WTC11 (cell line): Measurements from ENCODE around the gene SPI1. TPM values are rescaled to one million over a fixed set of nuclear protein-coding genes. Genes with fewer than 3 reads are reported as not detected.

Experiments used
- ATAC-seq: fragments of 200-7000 bp; cut with Tn5 transposase; 2 replicates; pipeline ENCODE4 v1.10.0; 2021; ENCODE audit warnings: mild to moderate bottlenecking, moderate library complexity
- CTCF ChIA-PET: fragments of 300-600 bp; sonication (Branson Sonifier 250); formaldehyde crosslinking; loops from one replicate; lab custom pipeline; 2021; ENCODE audit warnings: antibody characterized with exemption; lab: Charles Lee
- POLR2A ChIA-PET: fragments of 350-600 bp; sonication (Branson Sonifier 250); formaldehyde crosslinking; loops from one replicate; lab custom pipeline; 2021; ENCODE audit warnings: antibody characterized with exemption; lab: Charles Lee
- DNase-seq: peaks from one replicate; pipeline ENCODE4 v3.0.0; 2021; ENCODE audit warnings: low spot score
- H3K27ac Mint-ChIP-seq: 2 replicates; pipeline ENCODE4 v1.8.0; 2021; ENCODE audit warnings: mixed read lengths
- H3K27me3 Mint-ChIP-seq: 2 replicates; pipeline ENCODE4 v1.8.0; 2021; ENCODE audit warnings: low read depth, mild to moderate bottlenecking, moderate library complexity, mixed read lengths
- H3K36me3 Mint-ChIP-seq: 2 replicates; pipeline ENCODE4 v1.8.0; 2021; ENCODE audit warnings: mixed read lengths
- H3K4me1 Mint-ChIP-seq: 2 replicates; pipeline ENCODE4 v1.8.0; 2022; ENCODE audit warnings: mixed read lengths
- H3K4me3 Mint-ChIP-seq: 2 replicates; pipeline ENCODE4 v1.8.0; 2021; ENCODE audit warnings: mild to moderate bottlenecking, moderate library complexity, mixed read lengths
- H3K9me3 Mint-ChIP-seq: 2 replicates; pipeline ENCODE4 v1.8.0; 2021; ENCODE audit warnings: mixed read lengths
- ATF1 ChIP-seq: sonication (generic); formaldehyde crosslinking; IDR thresholded peaks from 2 replicates; pipeline ENCODE4 v1.8.1; 2023; ENCODE audit warnings: mild to moderate bottlenecking, moderate library complexity, missing genetic modification reagents
- E2F5 ChIP-seq: sonication (generic); formaldehyde crosslinking; IDR thresholded peaks from 2 replicates; pipeline ENCODE4 v1.8.1; 2022; ENCODE audit warnings: mild to moderate bottlenecking, moderate library complexity, missing genetic modification reagents
- ERG ChIP-seq: fragments of 250-450 bp; sonication (Bioruptor Pico); IDR thresholded peaks from 2 replicates; pipeline ENCODE4 v1.8.0; 2021; ENCODE audit warnings: mild to moderate bottlenecking
- MAX ChIP-seq: sonication (generic); formaldehyde crosslinking; IDR thresholded peaks from 2 replicates; pipeline ENCODE4 v1.8.0; 2022; ENCODE audit warnings: mild to moderate bottlenecking, missing genetic modification reagents
- MLX ChIP-seq: sonication (generic); formaldehyde crosslinking; IDR thresholded peaks from 2 replicates; pipeline ENCODE4 v1.8.1; 2023; ENCODE audit warnings: mild to moderate bottlenecking, missing genetic modification reagents, moderate library complexity
- PRDM15 ChIP-seq: sonication (generic); formaldehyde crosslinking; IDR thresholded peaks from 2 replicates; pipeline ENCODE4 v1.8.0; 2022; ENCODE audit warnings: missing genetic modification reagents
- SOX15 ChIP-seq: fragments of 250-450 bp; sonication (Bioruptor Pico); IDR thresholded peaks from 2 replicates; pipeline ENCODE4 v1.9.0; 2021; ENCODE audit warnings: mild to moderate bottlenecking
- SP1 ChIP-seq: sonication (generic); formaldehyde crosslinking; conservative IDR thresholded peaks from 2 replicates; pipeline ENCODE4 v1.8.1; 2022; ENCODE audit warnings: missing genetic modification reagents
- STAT6 ChIP-seq: sonication (generic); formaldehyde crosslinking; conservative IDR thresholded peaks from 2 replicates; pipeline ENCODE4 v1.8.1; 2023; ENCODE audit warnings: mild to moderate bottlenecking, low read depth, missing genetic modification reagents, moderate library complexity
- TEAD1 ChIP-seq: sonication (generic); formaldehyde crosslinking; IDR thresholded peaks from 2 replicates; pipeline ENCODE4 v1.8.0; 2022; ENCODE audit warnings: mild to moderate bottlenecking, missing genetic modification reagents
- TEAD4 ChIP-seq: sonication (generic); formaldehyde crosslinking; IDR thresholded peaks from 2 replicates; pipeline ENCODE4 v1.8.0; 2022; ENCODE audit warnings: mild to moderate bottlenecking, missing genetic modification reagents
- USF1 ChIP-seq: sonication (generic); formaldehyde crosslinking; IDR thresholded peaks from 2 replicates; pipeline ENCODE4 v1.8.0; 2022; ENCODE audit warnings: mild to moderate bottlenecking, missing genetic modification reagents
- ZBTB43 ChIP-seq: sonication (generic); formaldehyde crosslinking; IDR thresholded peaks from 2 replicates; pipeline ENCODE4 v1.8.1; 2023; ENCODE audit warnings: mild to moderate bottlenecking, missing genetic modification reagents
- ZNF121 ChIP-seq: sonication (generic); formaldehyde crosslinking; IDR thresholded peaks from 2 replicates; pipeline ENCODE4 v1.8.0; 2023; ENCODE audit warnings: missing genetic modification reagents
- ZNF138 ChIP-seq: sonication (generic); formaldehyde crosslinking; conservative IDR thresholded peaks from 2 replicates; pipeline ENCODE4 v1.8.1; 2022; ENCODE audit warnings: mild to moderate bottlenecking, moderate library complexity, missing genetic modification reagents
- ZNF232 ChIP-seq: sonication (generic); formaldehyde crosslinking; IDR thresholded peaks from 2 replicates; pipeline ENCODE4 v1.8.0; 2022; ENCODE audit warnings: mild to moderate bottlenecking, missing genetic modification reagents
- ZNF263 ChIP-seq: sonication (generic); formaldehyde crosslinking; IDR thresholded peaks from 2 replicates; pipeline ENCODE4 v1.8.1; 2022; ENCODE audit warnings: low read depth, mild to moderate bottlenecking, moderate library complexity, missing genetic modification reagents
- total RNA-seq: library from RNA; stranded (reverse); gene quantifications from 3 replicates; pipeline ENCODE4 v1.2.3, GENCODE V29; 2021

SPI1 gene
- total RNA-seq, 1 experiment from 2014 or later: 0.59 TPM

- TF ChIP-seq USF1 (CRISPR knock-in tag) (0 out of 2 replicates have a peak, but pooled peaks have one; percentile 17), E2F5 (0 out of 2 replicates have a peak, but pooled peaks have one; percentile 56), MAX (0 out of 2 replicates have a peak, but pooled peaks have one; percentile 10), TEAD1 (CRISPR knock-in tag) (0 out of 2 replicates have a peak, but pooled peaks have one; percentile 38), ERG (CRISPR knock-in tag) (no peak), ZNF232 (CRISPR knock-in tag) (0 out of 2 replicates have a peak, but pooled peaks have one; percentile 20), SP1 (CRISPR knock-in tag) (peak; percentile 97), ZNF138 (no peak), ZNF121 (CRISPR knock-in tag) (no peak)
- TF ChIP-seq, all 79 proteins: peak for 12
Observed at GRCh38 chr11:47426062-47426956, 48.0 kb upstream of the SPI1 start, which contains the start of gene PSMC3 (continued).

GRCh38 chr11:47425611-47426010 is 47.3 kb upstream of the SPI1 start:
- H3K27ac Mint-ChIP-seq: peak overlapping the region; percentile 100
- H3K9me3 Mint-ChIP-seq: no peaks in the 10 kb centered on the region
- ChIA-PET POLR2A (interaction anchor here (0.5 to 1.7 kb wide), 3 partner anchors 9 to 1090 kb away, joined by 3 to 5 read pairs (median 4); partner anchors contain the start of gene DDB2), CTCF (interaction anchor here (1.2 to 2.6 kb wide), 3 partner anchors 13 to 71 kb away, joined by 3 to 23 read pairs (median 4); no protein-coding TSS in a partner anchor)
- peaks cover 38% of the 10 kb centered on the region for H3K36me3 Mint-ChIP-seq
- ATAC-seq (no peak), DNase-seq (no peak)
- H3K4me3 Mint-ChIP-seq: peak overlapping the region; percentile 99
- no peaks in the 10 kb centered on the region for H3K27me3 Mint-ChIP-seq
- peaks cover 13% of the 10 kb centered on the region for H3K4me1 Mint-ChIP-seq
- TF ChIP-seq USF1 (CRISPR knock-in tag) (no peak), ZBTB43 (no peak), ATF1 (no peak), TEAD4 (CRISPR knock-in tag) (no peak), PRDM15 (CRISPR knock-in tag) (no peak), SOX15 (CRISPR knock-in tag) (no peak), MAX (no peak), MLX (CRISPR knock-in tag) (no peak), STAT6 (CRISPR knock-in tag) (no peak), ZNF263 (CRISPR knock-in tag) (no peak)
